K562 (cell line): Measurements from ENCODE around the gene MYLK4. TPM values are rescaled to one million over a fixed set of nuclear protein-coding genes. Genes with fewer than 3 reads are reported as not detected.

Experiments used
- ATF3 ChIP-seq, 2 experiments: fragments of 450-650 bp in 1 of 2; sonication (generic) in 1 of 2; formaldehyde crosslinking in 1 of 2; IDR thresholded peaks in 1 of 2; conservative IDR thresholded peaks in 1 of 2; 2 replicates each; pipeline versions ENCODE4 v1.6.1 to v1.8.1; 2016 to 2023; ENCODE audit warnings: mild to moderate bottlenecking in 2 of 2, moderate library complexity in 2 of 2, inconsistent platforms in 1 of 2, missing genetic modification reagents in 1 of 2
- BHLHE40 ChIP-seq: IDR thresholded peaks from 2 replicates; pipeline ENCODE4 v1.6.1; 2011; ENCODE audit warnings: low read length, improper control_type of control experiment
- DNMT1 ChIP-seq: fragments of 450-650 bp; IDR thresholded peaks from 2 replicates; pipeline ENCODE4 v1.6.1; 2016; ENCODE audit warnings: antibody characterized with exemption, mild to moderate bottlenecking
- GTF2F1 ChIP-seq: IDR thresholded peaks from 2 replicates; pipeline ENCODE4 v1.6.1; 2011; ENCODE audit warnings: low read depth, low read length, improper control_type of control experiment
- HDAC1 ChIP-seq, 2 experiments: fragments of 450-650 bp; IDR thresholded peaks; 2 replicates each; pipeline ENCODE4 v1.6.1; 2016 to 2017; ENCODE audit warnings: inconsistent platforms in 1 of 2, mild to moderate bottlenecking in 1 of 2, moderate library complexity in 1 of 2
- LCOR ChIP-seq: sonication (generic); formaldehyde crosslinking; IDR thresholded peaks from 2 replicates; pipeline ENCODE4 v1.8.0; 2022; ENCODE audit warnings: mild to moderate bottlenecking, missing genetic modification reagents
- LEF1 ChIP-seq: fragments of 450-650 bp; IDR thresholded peaks from 2 replicates; pipeline ENCODE4 v1.6.1; 2016; ENCODE audit warnings: mild to moderate bottlenecking
- MLLT1 ChIP-seq, 2 experiments: fragments of 450-650 bp; IDR thresholded peaks; 2 replicates each; pipeline ENCODE4 v1.6.1; 2016
- NCOA4 ChIP-seq: fragments of 450-650 bp; IDR thresholded peaks from 2 replicates; pipeline ENCODE4 v1.6.1; 2018; ENCODE audit warnings: mild to moderate bottlenecking; ENCODE audit not compliant: partially characterized antibody
- NFRKB ChIP-seq: fragments of 450-650 bp; IDR thresholded peaks from 2 replicates; pipeline ENCODE4 v1.6.1; 2016; ENCODE audit warnings: low read depth
- RAD51 ChIP-seq: fragments of 450-650 bp; IDR thresholded peaks from 2 replicates; pipeline ENCODE4 v1.7.1; 2016; ENCODE audit warnings: low read depth, mild to moderate bottlenecking, borderline replicate concordance
- SREBF2 ChIP-seq: sonication (generic); formaldehyde crosslinking; IDR thresholded peaks from 2 replicates; pipeline ENCODE4 v1.4.0; 2020; ENCODE audit warnings: mild to moderate bottlenecking, missing genetic modification reagents
- XRCC3 ChIP-seq: fragments of 450-650 bp; IDR thresholded peaks from 2 replicates; pipeline ENCODE4 v1.6.1; 2017; ENCODE audit warnings: mild to moderate bottlenecking, moderate library complexity
- ZEB2 ChIP-seq: fragments of 450-650 bp; IDR thresholded peaks from 2 replicates; pipeline ENCODE4 v1.6.1; 2016
- ZNF407 ChIP-seq: fragments of 450-650 bp; IDR thresholded peaks from 2 replicates; pipeline ENCODE4 v1.6.1; 2016; ENCODE audit warnings: low read depth
- ZNF561 ChIP-seq: fragments of 450-650 bp; formaldehyde crosslinking; conservative IDR thresholded peaks from 2 replicates; pipeline ENCODE4 v1.4.0; 2020; ENCODE audit warnings: mild to moderate bottlenecking, moderate library complexity
- ZNF707 ChIP-seq: fragments of 250-450 bp; sonication (Bioruptor Pico); conservative IDR thresholded peaks from 2 replicates; pipeline ENCODE4 v1.8.0; 2022; ENCODE audit warnings: inconsistent platforms, mild to moderate bottlenecking, moderate library complexity
- polyA plus RNA-seq, 8 experiments: library from polyadenylated mRNA; depleted of rRNA in 4 of 8; stranded (reverse) in 5 of 8; unstranded in 3 of 8; fragments of >200 nt; fragmentation: Nextera tagmentation in 2 of 8; fragmentation: Illumina TruSeq in 1 of 8; extraction: Ambion mirVana in 2 of 8; extraction: Trizol in 1 of 8; gene quantifications; 2 replicates each; pipeline versions ENCODE4 v1.2.1 to v1.2.3, GENCODE V29; 2011 to 2014; ENCODE audit warnings: inconsistent platforms in 1 of 8, missing spikeins in 1 of 8
- total RNA-seq, 7 experiments: library from RNA; depleted of rRNA in 6 of 7; stranded (reverse); fragments of >200 nt in 6 of 7; fragmentation: Illumina TruSeq in 2 of 7; extraction: Trizol in 2 of 7; gene quantifications; 2 replicates each; pipeline versions ENCODE4 v1.2.1 to v1.2.3, GENCODE V29; 2011 to 2021; ENCODE audit warnings: low replicate concordance in 1 of 7

MYLK4 gene
- total and polyA plus RNA-seq, 9 of the 15 experiments (the other 6 are each of a cell fraction or from before 2014, with no cell fraction given) = 0.01 to 0.15 (median 0.06) TPM

GRCh38 chr6:2770171-2770570, 19.4 kb upstream of the MYLK4 start (continued):
- TF ChIP-seq MLLT1 (IDR thresholded peaks at IDR 0.05) (no peak), GTF2F1 (no peak), NCOA4 (no peak), NFRKB (no peak), HDAC1 (IDR thresholded peaks at IDR 0.05) (peak in 1 of 2 experiments; percentile 51; a peak in 1 of 4 replicates), ZNF561 (no peak), ATF3 (IDR thresholded peaks at IDR 0.05) (no peak), ATF3 (CRISPR knock-in tag; conservative IDR thresholded peaks at IDR 0.05) (no peak), LEF1 (no peak), DNMT1 (no peak), ZNF707 (CRISPR knock-in tag) (no peak), LCOR (peak; percentile 69; the same call in 1 of the 2 replicates), BHLHE40 (peak; percentile 38; the same call in 1 of the 2 replicates), XRCC3 (no peak), RAD51 (no peak), SREBF2 (CRISPR knock-in tag) (no peak), ZEB2 (no peak), ZNF407 (no peak)
